ENCODE measurements around the gene RNU6-1. TPM values are rescaled to one million over a fixed set of nuclear protein-coding genes. Genes with fewer than 3 reads are reported as not detected.

Gene RNU6-1
- total and polyA plus RNA-seq, 9 donors = not detected

- no peaks in the 10 kb centered on the region for H3K27me3 ChIP-seq
- no peak overlapping the region for H3K4me3 ChIP-seq
- DNase-seq = no peak
- no peaks in the 10 kb centered on the region for H3K4me1 ChIP-seq (ENCODE audit: insufficient read depth)
- H3K36me3 ChIP-seq = no peaks in the 10 kb centered on the region
- TF ChIP-seq CTCF (IDR thresholded peaks at IDR 0.05) (no peak), POLR2A (IDR thresholded peaks at IDR 0.05) (no peak), EP300 (IDR thresholded peaks at IDR 0.05) (no peak)
- H3K27ac ChIP-seq = no peak overlapping the region
- intact Hi-C loops (cut with DNase I) = loop anchor here in 1 of 4 donors (10.0 kb wide), 1 partner anchor 174 kb away; the partner anchor contains the start of gene PIAS1
- WGBS, 3 donors = 78 to 84% (median 82%) methylated on average over 3 of the region's 3 CpGs
- no peaks in the 10 kb centered on the region for H3K9me3 ChIP-seq
Measured at GRCh38 chr15:67880651-67881182, 40.9 kb upstream of the RNU6-1 start.

- Histone ChIP-seq H3K9me3 (no peaks in the 10 kb centered on the region), H3K36me3 (no peaks in the 10 kb centered on the region), H3K4me1 (ENCODE audit: insufficient read depth) (no peaks in the 10 kb centered on the region), H3K27ac (no peak overlapping the region), H3K27me3 (no peaks in the 10 kb centered on the region), H3K4me3 (no peak overlapping the region)
- intact Hi-C loops (cut with DNase I) = loop anchor here in 1 of 4 donors (10.0 kb wide), 1 partner anchor 175 kb away; the partner anchor contains the start of gene PIAS1
- 89 to 90% (median 89%) methylated on average over 11 of the region's 11 CpGs for WGBS, 3 donors
- TF ChIP-seq EP300 (IDR thresholded peaks at IDR 0.05) = no peak
- no peak for TF ChIP-seq POLR2A (IDR thresholded peaks at IDR 0.05)
- TF ChIP-seq CTCF (IDR thresholded peaks at IDR 0.05) = no peak
- DNase-seq = no peak
Measured at GRCh38 chr15:67879440-67880129, 39.7 kb upstream of the RNU6-1 start.

- no peaks in the 10 kb centered on the region for H3K4me1 ChIP-seq (ENCODE audit: insufficient read depth)
- WGBS, 3 donors = 93 to 96% (median 94%) methylated on average over 2 of the region's 2 CpGs
- no peak for DNase-seq
- no peaks in the 10 kb centered on the region for H3K36me3 ChIP-seq
- no peak overlapping the region for H3K4me3 ChIP-seq
- intact Hi-C loops (cut with DNase I) = no loop called here
- no peak overlapping the region for H3K27ac ChIP-seq
- no peaks in the 10 kb centered on the region for H3K27me3 ChIP-seq
- TF ChIP-seq CTCF (IDR thresholded peaks at IDR 0.05) (no peak), EP300 (IDR thresholded peaks at IDR 0.05) (no peak), POLR2A (IDR thresholded peaks at IDR 0.05) (no peak)
- no peaks in the 10 kb centered on the region for H3K9me3 ChIP-seq
Measured at GRCh38 chr15:67878712-67879206, 38.9 kb upstream of the RNU6-1 start.

GRCh38 chr15:67873777-67874176 lies 33.9 kb upstream of the RNU6-1 start:
- intact Hi-C loops (cut with DNase I) = loop anchor here in 1 of 4 donors (5.0 kb wide), 1 partner anchor 284 kb away; no protein-coding TSS in a partner anchor
- H3K4me1 ChIP-seq (ENCODE audit: insufficient read depth) = no peaks in the 10 kb centered on the region
- no peak for TF ChIP-seq EP300 (IDR thresholded peaks at IDR 0.05)
- TF ChIP-seq POLR2A (IDR thresholded peaks at IDR 0.05) = no peak
- TF ChIP-seq CTCF (IDR thresholded peaks at IDR 0.05) = no peak
- no peak for DNase-seq
- H3K9me3 ChIP-seq = no peaks in the 10 kb centered on the region
- no peak overlapping the region for H3K4me3 ChIP-seq
- no peaks in the 10 kb centered on the region for H3K27me3 ChIP-seq
- H3K36me3 ChIP-seq = no peaks in the 10 kb centered on the region
- no peak overlapping the region for H3K27ac ChIP-seq
- 91 to 95% (median 92%) methylated on average over 3 of the region's 3 CpGs for WGBS, 3 donors

Measured in ovary (tissue), 9 donors.